GM12878 (cell line): ENCODE results near the gene CHD1. TPM values are rescaled to one million over a fixed set of nuclear protein-coding genes. Genes with fewer than 3 reads are reported as not detected.
A peak's percentile ranks its signal among the peaks of the same experiment; 100 is the strongest.

Experiments
- ATAC-seq: fragments of 200-7000 bp; cut with Tn5 transposase; 3 replicates; pipeline ENCODE4 v1.9.1; 2020; ENCODE audit warnings: mild to moderate bottlenecking, moderate library complexity
- BruUV-seq: library from RNA; stranded (reverse); fragments of 400-500 nt; replicated peaks from 2 replicates; lab custom pipeline; 2021; lab: Mats Ljungman, UMichigan
- CTCF ChIA-PET: fragments of 300-600 bp; sonication (Branson Sonifier 250); formaldehyde crosslinking; extraction: SDS; loops from one replicate; lab custom pipeline; 2021; ENCODE audit warnings: inconsistent platforms; lab: Yijun Ruan, JAX
- POLR2A ChIA-PET: fragments of 350-600 bp; formaldehyde crosslinking; extraction: SDS; loops from one replicate; lab custom pipeline; 2021; ENCODE audit warnings: inconsistent platforms; lab: Charles Lee
- RAD21 ChIA-PET: fragments of 300-600 bp; sonication (Branson Sonifier 250); formaldehyde crosslinking; loops from one replicate; lab custom pipeline; 2023; ENCODE audit warnings: antibody characterized with exemption; ENCODE audit not compliant: unreplicated experiment; lab: Charles Lee
- SMC1A ChIA-PET: fragments of 300-600 bp; sonication (Branson Sonifier 250); formaldehyde crosslinking; loops from one replicate; lab custom pipeline; 2023; ENCODE audit not compliant: unreplicated experiment, uncharacterized antibody; lab: Charles Lee
- DNase-seq: peaks from one replicate; pipeline ENCODE4 v3.0.0-alpha.2; 2011; ENCODE audit warnings: low read depth, low spot score
- FAIRE-seq: peaks from 3 replicates; lab custom pipeline; 2011; peaks lifted over from hg19 to GRCh38; lab: Jason Lieb, UNC
- H2AFZ ChIP-seq: 2 replicates; pipeline ENCODE4 v1.6.0; 2011; ENCODE audit warnings: low read depth, low read length, control low read depth; ENCODE audit not compliant: control insufficient read depth
- H3K27ac ChIP-seq: 2 replicates; pipeline ENCODE4 v1.5.1; 2011; ENCODE audit warnings: control low read depth; ENCODE audit not compliant: control insufficient read depth, insufficient read depth
- H3K27me3 ChIP-seq, 2 experiments: replicated peaks in 1 of 2; 2 replicates each; pipeline versions ENCODE4 v1.6.0 to v1.6.1; 2011; ENCODE audit warnings: low read length in 1 of 2; ENCODE audit not compliant: control insufficient read depth in 2 of 2, insufficient read depth in 2 of 2
- H3K36me3 ChIP-seq, 2 experiments: 2 replicates each; pipeline ENCODE4 v1.5.1; 2011; ENCODE audit warnings: low read length in 1 of 2; ENCODE audit not compliant: control insufficient read depth in 2 of 2, insufficient read depth in 2 of 2
- H3K4me1 ChIP-seq: 2 replicates; pipeline ENCODE4 v1.6.1; 2011; ENCODE audit warnings: mild to moderate bottlenecking, low read length, moderate library complexity, mixed read lengths; ENCODE audit not compliant: control insufficient read depth, insufficient read depth
- H3K4me2 ChIP-seq: 2 replicates; pipeline ENCODE4 v1.6.0; 2011; ENCODE audit warnings: control low read depth; ENCODE audit not compliant: control insufficient read depth, insufficient read depth
- H3K4me3 ChIP-seq: fragments of 200-600 bp; sonication (generic); 2 replicates; pipeline ENCODE4 v1.5.1; 2016
- H3K79me2 ChIP-seq: 2 replicates; pipeline ENCODE4 v1.6.0; 2011; ENCODE audit warnings: low read length; ENCODE audit not compliant: control insufficient read depth, insufficient read depth
- H3K9ac ChIP-seq: 2 replicates; pipeline ENCODE4 v1.8.0; 2011; ENCODE audit warnings: low read length, control low read depth, mixed read lengths; ENCODE audit not compliant: control insufficient read depth, insufficient read depth
- H3K9me3 ChIP-seq: replicated peaks from 3 replicates; pipeline ENCODE4 v1.5.1; 2011; ENCODE audit warnings: mild to moderate bottlenecking, low read length; ENCODE audit not compliant: control insufficient read depth, insufficient read depth
- H4K20me1 ChIP-seq: 2 replicates; pipeline ENCODE4 v1.6.0; 2011; ENCODE audit not compliant: control insufficient read depth, insufficient read depth
- ASH2L ChIP-seq: fragments of 300-600, 200-600 bp; sonication (generic); IDR thresholded peaks from 2 replicates; pipeline ENCODE4 v1.6.1; 2017; ENCODE audit warnings: low read depth, mild to moderate bottlenecking, borderline replicate concordance
- ATF7 ChIP-seq: fragments of 450-650 bp; IDR thresholded peaks from 2 replicates; pipeline ENCODE4 v1.6.1; 2016; ENCODE audit warnings: low read depth, mild to moderate bottlenecking
- CHD2 ChIP-seq: IDR thresholded peaks from 2 replicates; pipeline ENCODE4 v1.6.1; 2011; ENCODE audit warnings: low read depth, low read length, improper control_type of control experiment, borderline replicate concordance
- CREB1 ChIP-seq: IDR thresholded peaks from 2 replicates; pipeline ENCODE4 v1.6.1; 2012; ENCODE audit warnings: low read depth, mild to moderate bottlenecking, inconsistent platforms
- CREM ChIP-seq: IDR thresholded peaks from 2 replicates; pipeline ENCODE4 v1.6.1; 2014; ENCODE audit warnings: antibody characterized with exemption, low read depth
- HDAC6 ChIP-seq: fragments of 200-600 bp; sonication (generic); IDR thresholded peaks from one replicate; pipeline ENCODE4 v1.8.0; 2017; ENCODE audit warnings: antibody characterized with exemption; ENCODE audit not compliant: unreplicated experiment
- KAT2A ChIP-seq: conservative IDR thresholded peaks from 2 replicates; pipeline ENCODE4 v1.6.1; 2011; ENCODE audit warnings: low read depth, low read length; ENCODE audit not compliant: control insufficient read depth
- NFIC ChIP-seq: IDR thresholded peaks from 2 replicates; pipeline ENCODE4 v1.6.1; 2012; ENCODE audit warnings: low read depth, mild to moderate bottlenecking, inconsistent platforms, low read length, moderate library complexity
- RUNX3 ChIP-seq: IDR thresholded peaks from 2 replicates; pipeline ENCODE4 v1.6.1; 2012; ENCODE audit warnings: low read length, inconsistent platforms
- STAT1 ChIP-seq: fragments of 450-650 bp; conservative IDR thresholded peaks from 2 replicates; pipeline ENCODE4 v1.6.1; 2014; ENCODE audit warnings: antibody characterized with exemption, mild to moderate bottlenecking
- WGBS: methylation state at CpG from one replicate; pipeline ENCODE4 v1.1.6; 2016; ENCODE audit warnings: low lambda C conversion rate; ENCODE audit not compliant: insufficient replicate concordance, insufficient coverage; ENCODE audit errors: missing lambda C conversion rate; 5-methylcytosine and 5-hydroxymethylcytosine counted together
- in situ Hi-C: fragments of 300-500 bp; cut with MboI; formaldehyde crosslinking; loops from 9 replicates; pipeline ENCODE4 v1.14.3; 2018; ENCODE audit warnings: mixed read lengths
- intact Hi-C: fragments of 100-400 bp; cut with micrococcal nuclease; formaldehyde crosslinking; loops from one replicate; pipeline ENCODE4 v1.14.2; 2022; ENCODE audit not compliant: unreplicated experiment
- polyA plus RNA-seq, 11 experiments: library from polyadenylated mRNA; depleted of rRNA in 4 of 11; unstranded in 6 of 11; stranded (reverse) in 5 of 11; fragments of >200 nt; fragmentation: Nextera tagmentation in 4 of 11; fragmentation: Illumina TruSeq in 1 of 11; extraction: Ambion mirVana in 4 of 11; extraction: Trizol in 1 of 11; gene quantifications; 1 replicate in 1 of 11; 2 replicates in 10 of 11; pipeline versions ENCODE4 v1.2.1 to v1.2.3, GENCODE V29; 2011 to 2016; ENCODE audit warnings: inconsistent platforms in 2 of 11, missing spikeins in 2 of 11, low read depth in 1 of 11
- total RNA-seq, 4 experiments: library from RNA; depleted of rRNA in 3 of 4; stranded (reverse); fragments of >200 nt in 3 of 4; fragmentation: Illumina TruSeq in 1 of 4; extraction: Trizol in 1 of 4; gene quantifications; 2 replicates each; pipeline versions ENCODE4 v1.2.1 to v1.2.3, GENCODE V29; 2013 to 2021
- TF ChIP-seq, protein P1 (sequence below): IDR thresholded peaks from 2 replicates; pipeline ENCODE4 v1.6.1; 2012; ENCODE audit warnings: low read length, inconsistent platforms
- TF ChIP-seq, protein P2 (sequence below): fragments of 450-650 bp; IDR thresholded peaks from 2 replicates; pipeline ENCODE4 v1.6.1; 2017; ENCODE audit warnings: low read depth, mild to moderate bottlenecking, moderate library complexity
- TF ChIP-seq, protein P3 (sequence below): fragments of 450-650 bp; IDR thresholded peaks from 2 replicates; pipeline ENCODE4 v1.6.1; 2017; ENCODE audit warnings: mild to moderate bottlenecking
- TF ChIP-seq, protein P4 (sequence below): fragments of 450-650 bp; formaldehyde crosslinking; IDR thresholded peaks from 2 replicates; pipeline ENCODE4 v1.5.0; 2022; ENCODE audit warnings: mild to moderate bottlenecking, missing genetic modification characterization

CHD1 gene
- total and polyA plus RNA-seq, 10 of the 15 experiments (the other 5 are each of a cell fraction or from before 2014, with no cell fraction given): 25.5 to 158 (median 50.5) TPM

DNA sequence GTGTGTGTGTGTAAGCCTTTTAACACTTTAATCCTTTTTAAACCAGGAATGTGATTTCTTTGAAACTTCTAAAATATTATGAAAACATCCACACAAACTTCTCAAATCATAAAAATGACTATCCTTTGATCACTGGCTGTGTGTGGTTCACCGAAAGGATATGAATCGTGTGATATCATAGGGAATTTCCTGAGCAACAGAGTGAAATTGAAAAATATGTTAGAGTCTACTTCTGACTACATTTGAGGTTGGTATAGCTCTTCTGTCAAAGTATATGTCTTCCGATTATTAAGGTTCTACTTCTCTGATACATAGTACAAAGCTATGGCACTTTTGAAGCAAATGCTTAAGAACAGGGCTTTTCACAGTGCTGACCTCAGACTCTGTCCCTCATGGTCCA lies 115.1 kb downstream of the CHD1 start (continued):
- TF ChIP-seq, protein P1, sequence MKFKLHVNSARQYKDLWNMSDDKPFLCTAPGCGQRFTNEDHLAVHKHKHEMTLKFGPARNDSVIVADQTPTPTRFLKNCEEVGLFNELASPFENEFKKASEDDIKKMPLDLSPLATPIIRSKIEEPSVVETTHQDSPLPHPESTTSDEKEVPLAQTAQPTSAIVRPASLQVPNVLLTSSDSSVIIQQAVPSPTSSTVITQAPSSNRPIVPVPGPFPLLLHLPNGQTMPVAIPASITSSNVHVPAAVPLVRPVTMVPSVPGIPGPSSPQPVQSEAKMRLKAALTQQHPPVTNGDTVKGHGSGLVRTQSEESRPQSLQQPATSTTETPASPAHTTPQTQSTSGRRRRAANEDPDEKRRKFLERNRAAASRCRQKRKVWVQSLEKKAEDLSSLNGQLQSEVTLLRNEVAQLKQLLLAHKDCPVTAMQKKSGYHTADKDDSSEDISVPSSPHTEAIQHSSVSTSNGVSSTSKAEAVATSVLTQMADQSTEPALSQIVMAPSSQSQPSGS: peak; percentile 77
- TF ChIP-seq, protein P2, sequence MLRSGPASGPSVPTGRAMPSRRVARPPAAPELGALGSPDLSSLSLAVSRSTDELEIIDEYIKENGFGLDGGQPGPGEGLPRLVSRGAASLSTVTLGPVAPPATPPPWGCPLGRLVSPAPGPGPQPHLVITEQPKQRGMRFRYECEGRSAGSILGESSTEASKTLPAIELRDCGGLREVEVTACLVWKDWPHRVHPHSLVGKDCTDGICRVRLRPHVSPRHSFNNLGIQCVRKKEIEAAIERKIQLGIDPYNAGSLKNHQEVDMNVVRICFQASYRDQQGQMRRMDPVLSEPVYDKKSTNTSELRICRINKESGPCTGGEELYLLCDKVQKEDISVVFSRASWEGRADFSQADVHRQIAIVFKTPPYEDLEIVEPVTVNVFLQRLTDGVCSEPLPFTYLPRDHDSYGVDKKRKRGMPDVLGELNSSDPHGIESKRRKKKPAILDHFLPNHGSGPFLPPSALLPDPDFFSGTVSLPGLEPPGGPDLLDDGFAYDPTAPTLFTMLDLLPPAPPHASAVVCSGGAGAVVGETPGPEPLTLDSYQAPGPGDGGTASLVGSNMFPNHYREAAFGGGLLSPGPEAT: 0 out of 2 replicates have a peak, but pooled peaks have one; percentile 42
- TF ChIP-seq CREB1 (peak; percentile 34; the same call in 1 of the 2 replicates), ASH2L (no peak), HDAC6 (no peak), CREM (peak; percentile 65; the same call in 1 of the 2 replicates), STAT1 (no peak), ATF7 (peak; percentile 53; the same call in 1 of the 2 replicates), NFIC (peak; percentile 83; the same call in 1 of the 2 replicates), RUNX3 (peak; percentile 88)
- TF ChIP-seq, all 136 proteins: peak for 13

DNA sequence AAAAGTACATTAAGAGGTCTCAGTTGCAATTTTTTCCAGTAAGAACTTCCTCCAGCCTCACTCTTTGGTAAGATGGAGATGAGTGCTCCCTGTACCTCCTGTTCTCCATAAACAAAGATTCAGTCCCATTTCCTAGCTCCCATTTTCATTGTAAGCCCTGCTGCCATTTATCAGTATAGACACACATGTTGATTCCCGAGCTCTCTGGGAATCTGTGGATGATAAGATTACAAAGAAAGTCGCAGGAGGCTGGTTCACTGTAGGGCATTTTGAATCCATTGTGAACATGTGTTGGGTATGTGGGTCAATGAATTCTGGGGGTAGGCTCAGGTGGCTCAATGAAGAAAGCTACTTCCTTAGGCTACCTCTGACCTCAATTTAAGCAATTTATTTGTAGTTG lies 118.6 kb downstream of the CHD1 start:
- in situ Hi-C loops (no loop called here), intact Hi-C loops (no loop called here)
- H2AFZ ChIP-seq: no peak overlapping the region
- no peak overlapping the region for H3K9ac ChIP-seq
- DNase-seq (no peak), ATAC-seq (no peak), FAIRE-seq (no peak)
- H3K4me2 ChIP-seq: no peak overlapping the region
- H3K4me3 ChIP-seq: no peak overlapping the region
- POLR2A ChIA-PET: no interaction called here
- SMC1A ChIA-PET: interaction anchor here (0.8 to 1.8 kb wide), 3 partner anchors 21 to 239 kb away, joined by 3 to 5 read pairs (median 5); no protein-coding TSS in a partner anchor
- BruUV-seq: no TSS peak
- 0% methylated on average over 2 of the region's 2 CpGs for WGBS
- no peaks in the 10 kb centered on the region for H3K4me1 ChIP-seq
- CTCF ChIA-PET: interaction anchor here (0.8 to 2.9 kb wide), 5 partner anchors 9 to 43 kb away, joined by 3 to 10 read pairs (median 3); no protein-coding TSS in a partner anchor
- H3K9me3 ChIP-seq: peaks cover 2% of the 10 kb centered on the region; the same call in 1 of the 3 replicates
- no peaks in the 10 kb centered on the region for H3K36me3 ChIP-seq
- H3K79me2 ChIP-seq: no peaks in the 10 kb centered on the region
- H4K20me1 ChIP-seq: no peaks in the 10 kb centered on the region
- no peak overlapping the region for H3K27ac ChIP-seq
- no peaks in the 10 kb centered on the region for H3K27me3 ChIP-seq
- RAD21 ChIA-PET: no interaction called here
- TF ChIP-seq CHD2 (no peak), KAT2A (no peak)
- TF ChIP-seq, protein P3, sequence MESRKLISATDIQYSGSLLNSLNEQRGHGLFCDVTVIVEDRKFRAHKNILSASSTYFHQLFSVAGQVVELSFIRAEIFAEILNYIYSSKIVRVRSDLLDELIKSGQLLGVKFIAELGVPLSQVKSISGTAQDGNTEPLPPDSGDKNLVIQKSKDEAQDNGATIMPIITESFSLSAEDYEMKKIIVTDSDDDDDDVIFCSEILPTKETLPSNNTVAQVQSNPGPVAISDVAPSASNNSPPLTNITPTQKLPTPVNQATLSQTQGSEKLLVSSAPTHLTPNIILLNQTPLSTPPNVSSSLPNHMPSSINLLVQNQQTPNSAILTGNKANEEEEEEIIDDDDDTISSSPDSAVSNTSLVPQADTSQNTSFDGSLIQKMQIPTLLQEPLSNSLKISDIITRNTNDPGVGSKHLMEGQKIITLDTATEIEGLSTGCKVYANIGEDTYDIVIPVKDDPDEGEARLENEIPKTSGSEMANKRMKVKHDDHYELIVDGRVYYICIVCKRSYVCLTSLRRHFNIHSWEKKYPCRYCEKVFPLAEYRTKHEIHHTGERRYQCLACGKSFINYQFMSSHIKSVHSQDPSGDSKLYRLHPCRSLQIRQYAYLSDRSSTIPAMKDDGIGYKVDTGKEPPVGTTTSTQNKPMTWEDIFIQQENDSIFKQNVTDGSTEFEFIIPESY: no peak
- TF ChIP-seq, protein P4, sequence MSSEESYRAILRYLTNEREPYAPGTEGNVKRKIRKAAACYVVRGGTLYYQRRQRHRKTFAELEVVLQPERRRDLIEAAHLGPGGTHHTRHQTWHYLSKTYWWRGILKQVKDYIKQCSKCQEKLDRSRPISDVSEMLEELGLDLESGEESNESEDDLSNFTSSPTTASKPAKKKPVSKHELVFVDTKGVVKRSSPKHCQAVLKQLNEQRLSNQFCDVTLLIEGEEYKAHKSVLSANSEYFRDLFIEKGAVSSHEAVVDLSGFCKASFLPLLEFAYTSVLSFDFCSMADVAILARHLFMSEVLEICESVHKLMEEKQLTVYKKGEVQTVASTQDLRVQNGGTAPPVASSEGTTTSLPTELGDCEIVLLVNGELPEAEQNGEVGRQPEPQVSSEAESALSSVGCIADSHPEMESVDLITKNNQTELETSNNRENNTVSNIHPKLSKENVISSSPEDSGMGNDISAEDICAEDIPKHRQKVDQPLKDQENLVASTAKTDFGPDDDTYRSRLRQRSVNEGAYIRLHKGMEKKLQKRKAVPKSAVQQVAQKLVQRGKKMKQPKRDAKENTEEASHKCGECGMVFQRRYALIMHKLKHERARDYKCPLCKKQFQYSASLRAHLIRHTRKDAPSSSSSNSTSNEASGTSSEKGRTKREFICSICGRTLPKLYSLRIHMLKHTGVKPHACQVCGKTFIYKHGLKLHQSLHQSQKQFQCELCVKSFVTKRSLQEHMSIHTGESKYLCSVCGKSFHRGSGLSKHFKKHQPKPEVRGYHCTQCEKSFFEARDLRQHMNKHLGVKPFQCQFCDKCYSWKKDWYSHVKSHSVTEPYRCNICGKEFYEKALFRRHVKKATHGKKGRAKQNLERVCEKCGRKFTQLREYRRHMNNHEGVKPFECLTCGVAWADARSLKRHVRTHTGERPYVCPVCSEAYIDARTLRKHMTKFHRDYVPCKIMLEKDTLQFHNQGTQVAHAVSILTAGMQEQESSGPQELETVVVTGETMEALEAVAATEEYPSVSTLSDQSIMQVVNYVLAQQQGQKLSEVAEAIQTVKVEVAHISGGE: no peak
